GM12878 (cell line): ENCODE results near the gene HIC1.

Experiments used
- CHD2 ChIP-seq: IDR thresholded peaks from 2 replicates; pipeline ENCODE4 v1.6.1; 2011; ENCODE audit warnings: low read depth, low read length, improper control_type of control experiment, borderline replicate concordance
- EZH2 ChIP-seq: IDR thresholded peaks from 2 replicates; pipeline ENCODE4 v1.6.1; 2012; ENCODE audit warnings: low read depth, mild to moderate bottlenecking, control low read depth, inconsistent platforms, low read length, borderline replicate concordance; ENCODE audit not compliant: control insufficient read depth
- SUZ12 ChIP-seq: fragments of 200-600 bp; sonication (generic); IDR thresholded peaks from one replicate; pipeline ENCODE4 v1.6.1; 2018; ENCODE audit warnings: antibody characterized with exemption, mild to moderate bottlenecking; ENCODE audit not compliant: unreplicated experiment
- TF ChIP-seq, protein P1 (sequence below), 3 experiments: IDR thresholded peaks in 2 of 3; conservative IDR thresholded peaks in 1 of 3; 2 replicates each; pipeline ENCODE4 v1.5.1; 2011; ENCODE audit warnings: low read depth in 3 of 3, low read length in 3 of 3, mild to moderate bottlenecking in 3 of 3, control low read depth in 2 of 3, moderate library complexity in 2 of 3, inconsistent platforms in 1 of 3, mixed read lengths in 1 of 3; ENCODE audit not compliant: control insufficient read depth in 2 of 3, insufficient read depth in 1 of 3; ENCODE audit errors: extremely low read depth in 1 of 3

DNA sequence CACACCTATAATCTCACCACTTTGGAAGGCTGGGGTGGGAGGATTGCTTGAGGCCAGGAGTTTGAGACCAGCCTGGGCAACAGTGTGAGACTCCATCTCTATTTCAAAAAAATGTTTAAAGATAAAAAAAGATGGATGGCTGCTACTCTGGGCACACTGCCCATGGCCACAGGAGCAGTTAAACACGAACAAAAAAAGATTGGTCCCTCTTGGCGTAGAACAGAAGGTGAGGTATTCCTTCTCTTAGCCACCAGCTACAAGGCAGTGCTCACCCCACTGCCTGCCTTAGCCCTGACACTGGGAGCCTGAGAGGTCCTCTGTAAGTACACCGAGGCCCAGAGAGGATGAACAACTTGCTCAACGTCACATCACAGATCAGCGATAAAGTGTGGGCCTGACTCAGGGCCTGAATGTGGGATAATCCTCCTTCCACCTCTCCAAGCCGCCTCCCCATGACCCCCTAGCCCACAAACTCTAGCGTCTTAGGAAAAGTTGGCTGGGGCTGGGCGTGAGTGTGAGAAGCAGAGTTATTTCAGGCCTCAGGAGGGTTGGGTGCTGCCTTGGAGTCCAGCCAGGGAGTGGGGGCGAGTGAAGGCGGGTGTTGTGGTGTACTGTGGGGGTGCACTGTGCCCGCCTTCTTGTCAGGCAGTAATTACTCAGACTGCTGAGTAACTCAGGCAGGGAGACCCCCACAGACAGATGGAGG, 27.2 kb upstream of the HIC1 start:
- TF ChIP-seq, protein P1, sequence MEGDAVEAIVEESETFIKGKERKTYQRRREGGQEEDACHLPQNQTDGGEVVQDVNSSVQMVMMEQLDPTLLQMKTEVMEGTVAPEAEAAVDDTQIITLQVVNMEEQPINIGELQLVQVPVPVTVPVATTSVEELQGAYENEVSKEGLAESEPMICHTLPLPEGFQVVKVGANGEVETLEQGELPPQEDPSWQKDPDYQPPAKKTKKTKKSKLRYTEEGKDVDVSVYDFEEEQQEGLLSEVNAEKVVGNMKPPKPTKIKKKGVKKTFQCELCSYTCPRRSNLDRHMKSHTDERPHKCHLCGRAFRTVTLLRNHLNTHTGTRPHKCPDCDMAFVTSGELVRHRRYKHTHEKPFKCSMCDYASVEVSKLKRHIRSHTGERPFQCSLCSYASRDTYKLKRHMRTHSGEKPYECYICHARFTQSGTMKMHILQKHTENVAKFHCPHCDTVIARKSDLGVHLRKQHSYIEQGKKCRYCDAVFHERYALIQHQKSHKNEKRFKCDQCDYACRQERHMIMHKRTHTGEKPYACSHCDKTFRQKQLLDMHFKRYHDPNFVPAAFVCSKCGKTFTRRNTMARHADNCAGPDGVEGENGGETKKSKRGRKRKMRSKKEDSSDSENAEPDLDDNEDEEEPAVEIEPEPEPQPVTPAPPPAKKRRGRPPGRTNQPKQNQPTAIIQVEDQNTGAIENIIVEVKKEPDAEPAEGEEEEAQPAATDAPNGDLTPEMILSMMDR (IDR thresholded peaks at IDR 0.05 in 2 of 3, conservative IDR thresholded peaks at IDR 0.05 in 1 of 3; ENCODE audit: control insufficient read depth in 2 of 3, extremely low read depth in 1 of 3, insufficient read depth in 1 of 3, low read depth in 3 of 3, low read length in 3 of 3): no peak
- TF ChIP-seq CHD2 (no peak), EZH2 (no peak), SUZ12 (no peak)
